Motor neuron (in vitro differentiated cells): Measurements from ENCODE around the gene MNS1. TPM values are rescaled to one million over a fixed set of nuclear protein-coding genes. Genes with fewer than 3 reads are reported as not detected.
"Not testable (repeated sequence)": the region's sequence is repeated elsewhere in the genome, so short reads cannot be mapped to it uniquely, and the experiment has no call there.

Experiments
- ATAC-seq, 8 experiments: fragments of 200-7000 bp; cut with Tn5 transposase; replicated peaks in 6 of 8; 2 replicates each; pipeline ENCODE4 v1.8.0; 2021; ENCODE audit warnings: mild to moderate bottlenecking in 8 of 8, moderate library complexity in 8 of 8
- H3K27ac ChIP-seq, 2 donors: fragments of 250-450 bp; sonication (Bioruptor Pico); 2 replicates each; pipeline ENCODE4 v1.9.0; 2021; ENCODE audit warnings: antibody characterized with exemption in 2 of 2, mild to moderate bottlenecking in 2 of 2, moderate library complexity in 1 of 2
- H3K4me1 ChIP-seq, 2 donors: fragments of 250-450 bp; sonication (Bioruptor Pico); replicated peaks in 1 of 2; 2 replicates each; pipeline ENCODE4 v1.6.1; 2021; ENCODE audit warnings: antibody characterized with exemption in 2 of 2, mild to moderate bottlenecking in 2 of 2, moderate library complexity in 1 of 2
- H3K4me3 ChIP-seq, 5 donors: fragments of 250-450 bp; sonication (Bioruptor Pico); 2 replicates each; pipeline ENCODE4 v1.9.0; 2021; ENCODE audit warnings: antibody characterized with exemption in 5 of 5, mild to moderate bottlenecking in 5 of 5, moderate library complexity in 4 of 5
- WGBS, 10 experiments: fragments of 450-650 bp; shearing (Covaris generic); methylation state at CpG; one replicate each; pipeline ENCODE4 v1.0.0; 2022; 5-methylcytosine and 5-hydroxymethylcytosine counted together
- in situ Hi-C, 9 experiments: fragments of 400-800 bp; cut with MboI; loops; one replicate each; pipeline ENCODE4 v1.15.0; 2021; ENCODE audit warnings: low sequenced_read_pairs in 9 of 9, low pct_unique_long_range_greater_than_20kb in 2 of 9; ENCODE audit not compliant: unreplicated experiment in 9 of 9
- total RNA-seq, 8 experiments: library from RNA; unstranded; fragments of 300-600 nt; gene quantifications; 2 replicates each; pipeline versions ENCODE4 v1.2.3 to v1.2.4, GENCODE V29; 2022

MNS1 gene
- total RNA-seq, 8 experiments from 2014 or later = 0.75 to 22.4 (median 2.3) TPM; not detected in 1

GRCh38 chr15:56440214-56440770 lies 24.6 kb downstream of the MNS1 start:
- in situ Hi-C loops = loop anchor here in 1 of 9 experiments (25.0 kb wide), 1 partner anchor 178 kb away; no protein-coding TSS in a partner anchor
- Histone ChIP-seq H3K4me3 (no peak overlapping the region), H3K27ac (no peak overlapping the region), H3K4me1 (no peaks in the 10 kb centered on the region)
- 83 to 100% (median 96%) methylated on average over 1 of the region's 1 CpG for WGBS, 10 experiments
- ATAC-seq = no peak

GRCh38 chr15:56432304-56432703 lies 32.6 kb downstream of the MNS1 start:
- ATAC-seq = no peak
- in situ Hi-C loops = loop anchor here in 2 of 9 experiments (5.0 to 25.0 kb wide), 2 partner anchors 170 to 180 kb away; no protein-coding TSS in a partner anchor
- Histone ChIP-seq H3K4me1 (no peaks in the 10 kb centered on the region), H3K4me3 (no peak overlapping the region), H3K27ac (no peak overlapping the region)
- 74 to 100% (median 94%) methylated on average over 2 to 5 of the region's 5 CpGs for WGBS, 10 experiments

- WGBS, 10 experiments = 0 to 70% (median 16%) methylated on average over 1 to 2 of the region's 2 CpGs
- in situ Hi-C loops = loop anchor here in 1 of 9 experiments (25.0 kb wide), 1 partner anchor 167 kb away; no protein-coding TSS in a partner anchor
Measured at GRCh38 chr15:56428821-56429458, 36.0 kb downstream of the MNS1 start.

GRCh38 chr15:56425976-56426375 lies 39.0 kb downstream of the MNS1 start:
- H3K4me1 ChIP-seq = no peaks in the 10 kb centered on the region
- no peak overlapping the region for H3K27ac ChIP-seq
- in situ Hi-C loops = loop anchor here in 1 of 9 experiments (25.0 kb wide), 1 partner anchor 164 kb away; no protein-coding TSS in a partner anchor
- no peak for ATAC-seq
- 100% methylated on average over 1 of the region's 1 CpG; no CpG with 5 or more reads in 8 of the 10 experiments for WGBS, 10 experiments
- H3K4me3 ChIP-seq = no peak overlapping the region

More at GRCh38 chr15:56428821-56429458, 36.0 kb downstream of the MNS1 start:
- peak in 3 of 8 experiments; percentile 48 to 66 (median 48) for ATAC-seq
- Histone ChIP-seq H3K27ac (no peak overlapping the region), H3K4me3 (no peak overlapping the region), H3K4me1 (no peaks in the 10 kb centered on the region)

GRCh38 chr15:56425276-56425675 lies 39.7 kb downstream of the MNS1 start:
- H3K4me1 ChIP-seq = no peaks in the 10 kb centered on the region
- no peak overlapping the region for H3K27ac ChIP-seq
- H3K4me3 ChIP-seq = no peak overlapping the region
- ATAC-seq = no peak
- in situ Hi-C loops = loop anchor here in 1 of 9 experiments (25.0 kb wide), 1 partner anchor 163 kb away; no protein-coding TSS in a partner anchor

- in situ Hi-C loops, H3K27ac ChIP-seq, H3K4me3 ChIP-seq, ATAC-seq, H3K4me1 ChIP-seq: not testable (repeated sequence)
- WGBS, 10 experiments = no CpG with 5 or more reads among the region's 1 CpG
Measured at GRCh38 chr15:56413114-56413733, 51.7 kb downstream of the MNS1 start.

- Histone ChIP-seq H3K4me3 (no peak overlapping the region), H3K27ac (no peak overlapping the region), H3K4me1 (no peaks in the 10 kb centered on the region)
- in situ Hi-C loops = no loop called here
- 39 to 100% (median 72%) methylated on average over 1 to 2 of the region's 2 CpGs; no CpG with 5 or more reads in 2 of the 10 experiments for WGBS, 10 experiments
- no peak for ATAC-seq
Measured at GRCh38 chr15:56411122-56411749, 53.7 kb downstream of the MNS1 start.

- in situ Hi-C loops = no loop called here
Measured at GRCh38 chr15:56410721-56411120, 54.2 kb downstream of the MNS1 start.

GRCh38 chr15:56399209-56399608 lies 65.7 kb downstream of the MNS1 start:
- in situ Hi-C loops, H3K4me1 ChIP-seq, ATAC-seq, H3K27ac ChIP-seq, H3K4me3 ChIP-seq: not testable (repeated sequence)
- 80 to 97% (median 85%) methylated on average over 1 to 6 of the region's 11 CpGs; no CpG with 5 or more reads in 7 of the 10 experiments for WGBS, 10 experiments

More at GRCh38 chr15:56410721-56411120, 54.2 kb downstream of the MNS1 start:
- H3K4me3 ChIP-seq = no peak overlapping the region
- no peaks in the 10 kb centered on the region for H3K4me1 ChIP-seq
- no peak overlapping the region for H3K27ac ChIP-seq
- no peak for ATAC-seq

- WGBS, 10 experiments = 67 to 100% (median 94%) methylated on average over 1 to 3 of the region's 3 CpGs; no CpG with 5 or more reads in 1 of the 10 experiments
- in situ Hi-C loops, ATAC-seq, H3K4me1 ChIP-seq, H3K27ac ChIP-seq, H3K4me3 ChIP-seq: not testable (repeated sequence)
Measured at GRCh38 chr15:56397325-56397724, 67.6 kb downstream of the MNS1 start.

- in situ Hi-C loops = no loop called here
- WGBS, 10 experiments = 0 to 100% (median 73%) methylated on average over 1 of the region's 1 CpG; no CpG with 5 or more reads in 2 of the 10 experiments
- Histone ChIP-seq H3K27ac (no peak overlapping the region), H3K4me1 (no peaks in the 10 kb centered on the region), H3K4me3 (no peak overlapping the region)
- peak in 3 of 8 experiments; percentile 50 to 67 (median 51) for ATAC-seq
Measured at GRCh38 chr15:56394909-56395308, 70.0 kb downstream of the MNS1 start.

- 83 to 100% (median 100%) methylated on average over 1 of the region's 1 CpG; no CpG with 5 or more reads in 3 of the 10 experiments for WGBS, 10 experiments
- no peak overlapping the region for H3K4me3 ChIP-seq
- no peak overlapping the region for H3K27ac ChIP-seq
- ATAC-seq = no peak
- no peaks in the 10 kb centered on the region for H3K4me1 ChIP-seq
- in situ Hi-C loops = no loop called here
Measured at GRCh38 chr15:56393277-56393676, 71.7 kb downstream of the MNS1 start.

- no peak overlapping the region for H3K27ac ChIP-seq
- ATAC-seq = no peak
- H3K4me3 ChIP-seq = no peak overlapping the region
- no peaks in the 10 kb centered on the region for H3K4me1 ChIP-seq
- WGBS, 10 experiments = 74 to 100% (median 93%) methylated on average over 1 to 2 of the region's 2 CpGs
- in situ Hi-C loops = no loop called here
Measured at GRCh38 chr15:56390739-56391267, 74.1 kb downstream of the MNS1 start.
